ENCODE measurements around the gene RIN1.
"Not testable (repeated sequence)": the region's sequence is repeated elsewhere in the genome, so short reads cannot be mapped to it uniquely, and the experiment has no call there.

Gene RIN1

GRCh38 chr11:66336234-66337102 is at the start of gene RIN1:
Gene RIN1, minus strand, starts transcription at chr11:66336434. Its CDS starts 32 bp downstream, at chr11:66336402.
- peak; percentile 77 for TF ChIP-seq CTCF (conservative IDR thresholded peaks at IDR 0.05)
- no peak within 1 kb of the TSS for H3K27ac ChIP-seq

GRCh38 chr11:66384316-66384715 is 48.1 kb upstream of the RIN1 start:
- peak overlapping the region; percentile 13 for H3K27ac ChIP-seq

GRCh38 chr11:66380264-66380663 is 44.0 kb upstream of the RIN1 start:
- peak; percentile 52; the same call in 1 of the 2 replicates for TF ChIP-seq CTCF (conservative IDR thresholded peaks at IDR 0.05)
- H3K27ac ChIP-seq: not testable (repeated sequence)

GRCh38 chr11:66373690-66374287 is 37.6 kb upstream of the RIN1 start:
- TF ChIP-seq CTCF (conservative IDR thresholded peaks at IDR 0.05): 0 out of 2 replicates have a peak, but pooled peaks have one; percentile 9
- H3K27ac ChIP-seq: peak overlapping the region; percentile 98

GRCh38 chr11:66373265-66373664 is 37.0 kb upstream of the RIN1 start:
- TF ChIP-seq CTCF (conservative IDR thresholded peaks at IDR 0.05): no peak
- H3K27ac ChIP-seq: peak overlapping the region; percentile 98

- no peak for TF ChIP-seq CTCF (conservative IDR thresholded peaks at IDR 0.05)
- H3K27ac ChIP-seq: peak within 1 kb of the TSS; percentile 98
Observed at GRCh38 chr11:66371627-66372415, 35.6 kb upstream of the RIN1 start, which contains the start of gene SLC29A2. Gene SLC29A2, minus strand, starts transcription at chr11:66371760. Its CDS starts 169 bp downstream, at chr11:66371591.

- peak overlapping the region; percentile 98; the same call in 1 of the 2 replicates for H3K27ac ChIP-seq
- no peak for TF ChIP-seq CTCF (conservative IDR thresholded peaks at IDR 0.05)
Observed at GRCh38 chr11:66369073-66369894, 33.0 kb upstream of the RIN1 start.
